GM12878 (cell line): ENCODE results near the gene ANKRD44. TPM values are rescaled to one million over a fixed set of nuclear protein-coding genes. Genes with fewer than 3 reads are reported as not detected.

ENCODE experiments used
- BHLHE40 ChIP-seq, 2 experiments: fragments of 450-650 bp in 1 of 2; IDR thresholded peaks; 2 replicates each; pipeline ENCODE4 v1.6.1; 2011 to 2017; ENCODE audit warnings: low read depth in 2 of 2, borderline replicate concordance in 1 of 2, improper control_type of control experiment in 1 of 2, low read length in 1 of 2, mild to moderate bottlenecking in 1 of 2
- CHD4 ChIP-seq: fragments of 200-600 bp; sonication (generic); IDR thresholded peaks from 2 replicates; pipeline ENCODE4 v1.6.1; 2016; ENCODE audit warnings: mild to moderate bottlenecking
- CREM ChIP-seq: IDR thresholded peaks from 2 replicates; pipeline ENCODE4 v1.6.1; 2014; ENCODE audit warnings: antibody characterized with exemption, low read depth
- CTCF ChIP-seq, 3 experiments: IDR thresholded peaks in 2 of 3; conservative IDR thresholded peaks in 1 of 3; 2 replicates each; pipeline ENCODE4 v1.5.1; 2011; ENCODE audit warnings: low read depth in 3 of 3, low read length in 3 of 3, mild to moderate bottlenecking in 3 of 3, control low read depth in 2 of 3, moderate library complexity in 2 of 3, inconsistent platforms in 1 of 3, mixed read lengths in 1 of 3; ENCODE audit not compliant: control insufficient read depth in 2 of 3, insufficient read depth in 1 of 3; ENCODE audit errors: extremely low read depth in 1 of 3
- E4F1 ChIP-seq: fragments of 450-650 bp; IDR thresholded peaks from 2 replicates; pipeline ENCODE4 v1.6.1; 2018; ENCODE audit warnings: borderline replicate concordance, mild to moderate bottlenecking; ENCODE audit not compliant: partially characterized antibody
- EZH2 ChIP-seq: IDR thresholded peaks from 2 replicates; pipeline ENCODE4 v1.6.1; 2012; ENCODE audit warnings: low read depth, mild to moderate bottlenecking, control low read depth, inconsistent platforms, low read length, borderline replicate concordance; ENCODE audit not compliant: control insufficient read depth
- FOXM1 ChIP-seq: IDR thresholded peaks from 2 replicates; pipeline ENCODE4 v1.6.1; 2012; ENCODE audit warnings: low read depth, mild to moderate bottlenecking, inconsistent platforms, low read length, moderate library complexity
- KAT2A ChIP-seq: conservative IDR thresholded peaks from 2 replicates; pipeline ENCODE4 v1.6.1; 2011; ENCODE audit warnings: low read depth, low read length; ENCODE audit not compliant: control insufficient read depth
- NFYB ChIP-seq: IDR thresholded peaks from 2 replicates; pipeline ENCODE4 v1.6.1; 2011; ENCODE audit warnings: low read depth, mild to moderate bottlenecking, low read length, improper control_type of control experiment, moderate library complexity; ENCODE audit not compliant: insufficient read depth
- PAX8 ChIP-seq: fragments of 450-650 bp; IDR thresholded peaks from 2 replicates; pipeline ENCODE4 v1.6.1; 2017; ENCODE audit warnings: mild to moderate bottlenecking, moderate library complexity
- PRDM15 ChIP-seq: fragments of 450-650 bp; formaldehyde crosslinking; IDR thresholded peaks from 2 replicates; pipeline ENCODE4 v1.4.0; 2020; ENCODE audit warnings: mild to moderate bottlenecking, moderate library complexity
- SIX5 ChIP-seq: IDR thresholded peaks from 2 replicates; pipeline ENCODE4 v1.6.1; 2011; ENCODE audit warnings: mild to moderate bottlenecking, low read depth, low read length, moderate library complexity; ENCODE audit not compliant: severe bottlenecking
- STAT3 ChIP-seq: IDR thresholded peaks from 2 replicates; pipeline ENCODE4 v1.6.1; 2011; ENCODE audit warnings: low read depth, low read length, improper control_type of control experiment
- ZNF207 ChIP-seq: fragments of 450-650 bp; IDR thresholded peaks from 2 replicates; pipeline ENCODE4 v1.6.1; 2014; ENCODE audit warnings: antibody characterized with exemption, mild to moderate bottlenecking, borderline replicate concordance
- ZNF687 ChIP-seq: fragments of 450-650 bp; IDR thresholded peaks from 2 replicates; pipeline ENCODE4 v1.6.1; 2017; ENCODE audit warnings: mild to moderate bottlenecking, moderate library complexity
- polyA plus RNA-seq, 11 experiments: library from polyadenylated mRNA; depleted of rRNA in 4 of 11; unstranded in 6 of 11; stranded (reverse) in 5 of 11; fragments of >200 nt; fragmentation: Nextera tagmentation in 4 of 11; fragmentation: Illumina TruSeq in 1 of 11; extraction: Ambion mirVana in 4 of 11; extraction: Trizol in 1 of 11; gene quantifications; 1 replicate in 1 of 11; 2 replicates in 10 of 11; pipeline versions ENCODE4 v1.2.1 to v1.2.3, GENCODE V29; 2011 to 2016; ENCODE audit warnings: inconsistent platforms in 2 of 11, missing spikeins in 2 of 11, low read depth in 1 of 11
- total RNA-seq, 4 experiments: library from RNA; depleted of rRNA in 3 of 4; stranded (reverse); fragments of >200 nt in 3 of 4; fragmentation: Illumina TruSeq in 1 of 4; extraction: Trizol in 1 of 4; gene quantifications; 2 replicates each; pipeline versions ENCODE4 v1.2.1 to v1.2.3, GENCODE V29; 2013 to 2021

The ANKRD44 gene
- total and polyA plus RNA-seq, 10 of the 15 experiments (the other 5 are each of a cell fraction or from before 2014, with no cell fraction given) = 19.1 to 99.1 (median 59.6) TPM

GRCh38 chr2:197310271-197310985 lies at the start of gene ANKRD44 (continued):
- TF ChIP-seq STAT3 = no peak
- no peak for TF ChIP-seq PAX8
- TF ChIP-seq CTCF (IDR thresholded peaks at IDR 0.05 in 2 of 3, conservative IDR thresholded peaks at IDR 0.05 in 1 of 3; ENCODE audit: control insufficient read depth in 2 of 3, extremely low read depth in 1 of 3, insufficient read depth in 1 of 3, low read depth in 3 of 3, low read length in 3 of 3) = peak; percentile 17 to 64 (median 23); a peak in 3 of 6 replicates
- no peak for TF ChIP-seq ZNF207
- TF ChIP-seq PRDM15 (CRISPR knock-in tag) = no peak
- TF ChIP-seq CHD4 = no peak
- TF ChIP-seq FOXM1 = no peak
- TF ChIP-seq BHLHE40 (IDR thresholded peaks at IDR 0.05; ENCODE audit: borderline replicate concordance in 1 of 2, low read depth in 2 of 2, low read length in 1 of 2) = peak in 1 of 2 experiments; percentile 3; a peak in 2 of 4 replicates
- TF ChIP-seq E4F1 = no peak
- peak; percentile 70 for TF ChIP-seq ZNF687
- TF ChIP-seq KAT2A = no peak
- peak; percentile 13; the same call in 1 of the 2 replicates for TF ChIP-seq CREM
- TF ChIP-seq SIX5 = no peak
- no peak for TF ChIP-seq NFYB
- TF ChIP-seq EZH2 = no peak
